Measurements from ENCODE around the gene WWOX.
A peak's percentile ranks its signal among the peaks of the same experiment; 100 is the strongest.

DNA sequence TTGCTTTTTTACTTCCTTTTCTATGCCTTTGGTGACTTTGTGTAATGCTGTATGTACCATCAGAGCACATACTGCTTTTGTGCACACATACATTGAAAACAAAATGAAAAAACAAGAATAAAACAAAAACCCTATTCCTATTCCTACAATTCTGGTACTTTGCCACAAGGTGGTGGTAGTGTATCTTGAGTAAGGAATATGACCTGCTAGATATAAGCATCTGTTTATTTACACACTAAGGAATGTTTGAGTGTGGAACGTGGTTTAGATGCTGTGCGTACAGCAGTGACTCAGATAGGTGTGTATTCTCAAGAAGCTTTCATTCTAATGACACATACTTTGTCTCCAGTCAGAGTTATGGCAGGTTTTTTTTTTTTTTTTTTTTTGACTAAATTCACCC is 606.2 kb downstream of the WWOX start:
- TF ChIP-seq, protein P1, sequence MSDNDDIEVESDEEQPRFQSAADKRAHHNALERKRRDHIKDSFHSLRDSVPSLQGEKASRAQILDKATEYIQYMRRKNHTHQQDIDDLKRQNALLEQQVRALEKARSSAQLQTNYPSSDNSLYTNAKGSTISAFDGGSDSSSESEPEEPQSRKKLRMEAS (IDR thresholded peaks at IDR 0.05; ENCODE audit: low read depth, low read length) = no peak
- TF ChIP-seq CTCF (IDR thresholded peaks at IDR 0.05; ENCODE audit: low read depth, low read length) (peak; percentile 36), POLR2A (IDR thresholded peaks at IDR 0.05; ENCODE audit: extremely low read depth, insufficient read length) (no peak), MYC (IDR thresholded peaks at IDR 0.05; ENCODE audit: low read depth, low read length) (no peak)

Measured in NB4 (cell line).